GM12801 (cell line): ENCODE results near the gene TNC.

Experiments used
- TF ChIP-seq, protein P1 (sequence below): IDR thresholded peaks from one replicate; pipeline ENCODE4 v1.5.1; 2011; ENCODE audit warnings: control low read depth; ENCODE audit not compliant: insufficient read length; ENCODE audit errors: extremely low read depth

Gene TNC

DNA sequence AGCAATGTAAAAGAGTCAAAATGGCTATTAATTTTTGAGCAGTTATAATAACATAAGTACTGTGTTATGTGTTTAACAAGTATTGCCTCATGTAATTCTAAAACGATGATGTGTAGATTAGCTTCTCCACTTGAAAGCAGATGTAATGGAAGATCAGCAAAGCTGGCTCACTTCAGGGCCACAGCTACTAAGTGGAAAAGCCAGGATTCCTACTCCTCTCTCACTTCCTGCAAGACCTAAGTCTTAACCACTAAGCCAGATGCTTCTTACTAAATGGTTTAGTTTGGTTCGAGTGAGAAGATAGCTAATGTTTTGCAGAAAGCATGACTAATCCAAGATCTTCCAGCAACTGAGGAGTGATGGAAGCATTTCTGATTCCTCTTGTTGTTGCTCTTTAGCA lies 15.7 kb upstream of the TNC start:
- TF ChIP-seq, protein P1, sequence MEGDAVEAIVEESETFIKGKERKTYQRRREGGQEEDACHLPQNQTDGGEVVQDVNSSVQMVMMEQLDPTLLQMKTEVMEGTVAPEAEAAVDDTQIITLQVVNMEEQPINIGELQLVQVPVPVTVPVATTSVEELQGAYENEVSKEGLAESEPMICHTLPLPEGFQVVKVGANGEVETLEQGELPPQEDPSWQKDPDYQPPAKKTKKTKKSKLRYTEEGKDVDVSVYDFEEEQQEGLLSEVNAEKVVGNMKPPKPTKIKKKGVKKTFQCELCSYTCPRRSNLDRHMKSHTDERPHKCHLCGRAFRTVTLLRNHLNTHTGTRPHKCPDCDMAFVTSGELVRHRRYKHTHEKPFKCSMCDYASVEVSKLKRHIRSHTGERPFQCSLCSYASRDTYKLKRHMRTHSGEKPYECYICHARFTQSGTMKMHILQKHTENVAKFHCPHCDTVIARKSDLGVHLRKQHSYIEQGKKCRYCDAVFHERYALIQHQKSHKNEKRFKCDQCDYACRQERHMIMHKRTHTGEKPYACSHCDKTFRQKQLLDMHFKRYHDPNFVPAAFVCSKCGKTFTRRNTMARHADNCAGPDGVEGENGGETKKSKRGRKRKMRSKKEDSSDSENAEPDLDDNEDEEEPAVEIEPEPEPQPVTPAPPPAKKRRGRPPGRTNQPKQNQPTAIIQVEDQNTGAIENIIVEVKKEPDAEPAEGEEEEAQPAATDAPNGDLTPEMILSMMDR = no peak

DNA sequence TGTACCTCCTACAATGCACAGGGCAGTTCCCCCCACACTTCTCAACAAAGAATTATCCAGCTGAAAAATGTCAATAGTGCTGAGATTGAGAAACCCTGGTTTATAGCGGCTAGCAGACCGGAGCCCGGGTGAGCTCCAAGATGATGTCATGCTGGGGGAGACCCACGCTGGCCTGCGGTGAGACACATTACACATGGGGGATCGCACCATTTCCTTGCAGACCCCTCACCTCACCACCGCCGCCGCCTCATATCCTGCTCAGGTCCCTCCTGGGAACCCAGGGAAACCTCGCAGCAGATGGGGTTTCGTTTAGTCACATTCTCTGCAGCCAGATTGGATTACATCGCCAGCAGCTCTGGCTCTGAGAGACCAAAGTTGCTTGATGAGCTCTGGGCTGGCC lies 14.7 kb upstream of the TNC start:
- TF ChIP-seq, protein P1 = no peak

DNA sequence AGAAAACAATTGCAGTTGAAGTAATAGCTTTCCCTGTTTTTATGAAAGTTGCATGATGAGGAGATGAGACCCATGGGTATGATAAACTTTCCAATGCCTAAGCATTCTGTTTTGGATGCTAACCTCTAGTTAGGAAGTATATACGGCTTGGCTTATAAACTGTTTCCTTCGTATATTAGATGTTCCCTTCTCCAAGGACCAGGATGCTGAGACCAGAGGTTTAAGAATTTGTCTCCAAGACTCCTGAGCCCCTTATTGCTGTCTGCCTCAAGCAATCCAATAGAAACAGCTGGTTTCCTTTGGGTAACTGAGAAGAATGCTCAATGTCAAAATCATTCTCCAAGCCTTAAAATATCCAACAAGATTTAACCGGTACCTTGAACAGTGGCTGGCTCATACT lies 12.2 kb upstream of the TNC start:
- TF ChIP-seq, protein P1 = no peak

DNA sequence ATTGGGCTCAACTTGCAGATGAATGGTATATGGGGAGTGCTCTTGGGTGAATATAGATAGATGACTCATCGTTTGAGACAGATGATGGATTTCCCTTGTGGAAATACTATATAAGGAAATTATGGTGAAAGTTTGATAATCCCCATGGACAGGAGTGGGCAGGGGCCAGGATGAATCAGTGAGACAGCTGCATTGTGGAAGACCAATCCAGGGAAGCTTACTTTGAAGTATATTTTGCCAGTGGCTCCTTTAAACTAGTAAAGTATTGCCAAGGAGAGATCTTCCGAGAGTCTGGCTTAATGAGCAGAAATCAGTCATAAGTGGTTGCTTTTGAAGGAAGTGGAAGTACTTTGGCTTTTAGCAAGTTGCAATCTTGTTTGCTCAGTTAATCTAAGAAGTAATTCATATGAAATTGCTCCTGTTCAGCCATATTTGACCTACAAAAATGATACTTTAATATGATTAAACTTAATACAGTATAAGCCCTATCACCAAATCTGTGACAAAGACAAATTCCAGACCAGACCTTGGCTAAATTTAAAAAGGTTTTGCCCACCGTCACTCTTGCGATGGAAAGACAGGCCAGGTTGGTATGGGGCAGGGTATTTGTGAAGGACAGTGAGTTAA lies 9.3 kb upstream of the TNC start:
- TF ChIP-seq, protein P1 = no peak

DNA sequence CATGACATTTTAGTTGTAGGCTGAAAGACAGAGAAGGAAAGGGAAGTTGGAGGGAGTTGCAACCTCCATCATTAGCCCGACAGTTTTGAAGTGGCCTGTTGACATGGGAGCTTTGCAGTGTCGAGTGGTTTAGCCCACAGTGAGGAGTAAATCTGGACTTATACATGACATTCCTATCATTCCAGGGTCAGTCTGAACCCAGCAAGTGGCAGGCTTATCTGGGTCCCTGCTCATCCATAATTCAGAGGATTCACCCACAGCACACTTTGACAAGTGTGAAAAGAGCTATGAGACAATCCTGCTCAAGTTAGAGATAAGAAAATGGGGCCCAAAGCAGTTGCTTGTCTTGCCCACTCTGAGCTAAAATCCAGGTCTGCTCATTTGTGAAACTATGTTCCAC lies 8.4 kb upstream of the TNC start:
- TF ChIP-seq, protein P1 = no peak

DNA sequence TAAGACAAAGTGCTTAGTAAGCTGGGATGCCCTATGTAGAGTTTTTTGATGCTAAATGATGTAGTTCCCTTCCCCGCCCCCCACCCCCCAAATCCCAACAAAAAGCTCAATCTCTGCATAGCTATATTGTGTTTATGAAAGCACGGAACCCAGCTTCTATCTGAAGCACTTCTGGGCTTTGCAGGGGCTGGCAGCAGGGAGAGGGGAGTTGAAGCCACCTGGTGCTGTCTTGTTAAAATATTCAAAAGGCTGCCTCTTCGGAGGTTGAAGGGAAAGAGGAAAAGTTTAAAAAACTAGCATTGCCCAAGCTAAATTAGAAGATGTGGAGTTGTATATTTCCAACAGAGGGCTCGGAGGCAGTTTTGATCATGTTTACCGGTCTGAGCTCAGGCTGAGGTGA lies 5.0 kb upstream of the TNC start:
- TF ChIP-seq, protein P1 = no peak

DNA sequence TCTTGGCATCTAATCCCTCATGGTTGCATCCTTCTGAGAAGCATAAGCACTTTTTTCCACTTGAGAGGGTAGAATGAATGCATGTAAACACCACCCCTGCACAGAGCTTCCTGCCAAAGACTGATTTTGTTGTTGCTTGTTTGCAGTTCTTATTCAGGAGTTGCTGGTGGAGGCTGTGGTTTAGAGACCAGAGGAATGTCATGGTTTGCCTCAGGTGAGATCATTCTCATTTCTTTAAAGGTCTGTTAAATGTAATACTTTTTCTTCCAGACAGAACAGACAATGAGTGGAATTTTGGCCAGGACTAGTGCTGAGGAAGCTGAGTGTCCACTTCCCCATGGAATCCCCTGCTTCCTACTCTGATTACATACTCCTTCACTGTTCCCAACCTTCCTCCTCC lies 3.2 kb upstream of the TNC start:
- TF ChIP-seq, protein P1 = no peak
